Nephron progenitor cell (in vitro differentiated cells): ENCODE results near the gene BICD1.
A peak's percentile ranks its signal among the peaks of the same experiment; 100 is the strongest.

ENCODE experiments used
- DNase-seq: peaks from one replicate; pipeline ENCODE4 v3.0.0; 2021
- H3K27ac Mint-ChIP-seq: 2 replicates; pipeline ENCODE4 v1.8.0; 2021; ENCODE audit warnings: mild to moderate bottlenecking, moderate library complexity, mixed read lengths
- H3K27me3 Mint-ChIP-seq: 2 replicates; pipeline ENCODE4 v1.8.0; 2021; ENCODE audit warnings: mild to moderate bottlenecking, low read depth, mixed read lengths; ENCODE audit not compliant: poor library complexity
- H3K36me3 Mint-ChIP-seq: 2 replicates; pipeline ENCODE4 v1.8.0; 2021; ENCODE audit warnings: low read depth, mixed read lengths
- H3K4me1 Mint-ChIP-seq: 2 replicates; pipeline ENCODE4 v1.8.0; 2021; ENCODE audit warnings: mixed read lengths
- H3K4me3 Mint-ChIP-seq: 2 replicates; pipeline ENCODE4 v1.8.0; 2021; ENCODE audit warnings: mild to moderate bottlenecking, moderate library complexity, mixed read lengths
- H3K9me3 Mint-ChIP-seq: 2 replicates; pipeline ENCODE4 v1.8.0; 2021; ENCODE audit warnings: mild to moderate bottlenecking, moderate library complexity, mixed read lengths
- CTCF ChIP-seq: fragments of 200-600 bp; sonication (generic); IDR thresholded peaks from 2 replicates; pipeline ENCODE4 v1.5.0; 2021; ENCODE audit warnings: antibody characterized with exemption

Gene BICD1

GRCh38 chr12:32285489-32285888 lies 178.8 kb downstream of the BICD1 start:
- peaks cover 17% of the 10 kb centered on the region for H3K9me3 Mint-ChIP-seq
- H3K27me3 Mint-ChIP-seq, result no peaks in the 10 kb centered on the region
- TF ChIP-seq CTCF, result no peak
- peak overlapping the region; percentile 92 for H3K27ac Mint-ChIP-seq
- peaks cover 19% of the 10 kb centered on the region for H3K4me1 Mint-ChIP-seq
- H3K4me3 Mint-ChIP-seq, result no peak overlapping the region
- H3K36me3 Mint-ChIP-seq, result peaks cover 13% of the 10 kb centered on the region
- DNase-seq, result no peak

GRCh38 chr12:32290411-32290810 lies 183.8 kb downstream of the BICD1 start:
- Mint-ChIP-seq H3K4me3 (no peak overlapping the region), H3K27ac (peak overlapping the region; percentile 80), H3K4me1 (peaks cover 25% of the 10 kb centered on the region)

GRCh38 chr12:32292151-32292550 lies 185.5 kb downstream of the BICD1 start:
- DNase-seq, result no peak
- Mint-ChIP-seq H3K4me3 (no peak overlapping the region), H3K36me3 (peaks cover 29% of the 10 kb centered on the region), H3K4me1 (peaks cover 25% of the 10 kb centered on the region), H3K9me3 (peaks cover 8% of the 10 kb centered on the region), H3K27ac (peak overlapping the region; percentile 20), H3K27me3 (no peaks in the 10 kb centered on the region)
- TF ChIP-seq CTCF, result no peak

More at GRCh38 chr12:32290411-32290810, 183.8 kb downstream of the BICD1 start:
- no peak for DNase-seq
- H3K36me3 Mint-ChIP-seq, result peaks cover 29% of the 10 kb centered on the region
- TF ChIP-seq CTCF, result no peak
- no peaks in the 10 kb centered on the region for H3K27me3 Mint-ChIP-seq
- peaks cover 8% of the 10 kb centered on the region for H3K9me3 Mint-ChIP-seq

- Mint-ChIP-seq H3K4me3 (no peak overlapping the region), H3K36me3 (peaks cover 26% of the 10 kb centered on the region), H3K27me3 (no peaks in the 10 kb centered on the region), H3K4me1 (peaks cover 25% of the 10 kb centered on the region), H3K27ac (no peak overlapping the region), H3K9me3 (peaks cover 5% of the 10 kb centered on the region)
- DNase-seq, result no peak
- TF ChIP-seq CTCF, result peak; percentile 9
Measured at GRCh38 chr12:32293808-32294419, 187.3 kb downstream of the BICD1 start.

- Mint-ChIP-seq H3K9me3 (peaks cover 9% of the 10 kb centered on the region), H3K4me3 (no peak overlapping the region), H3K36me3 (peaks cover 41% of the 10 kb centered on the region), H3K27ac (peak overlapping the region; percentile 81), H3K27me3 (no peaks in the 10 kb centered on the region), H3K4me1 (peaks cover 26% of the 10 kb centered on the region)
- DNase-seq, result no peak
- no peak for TF ChIP-seq CTCF
Measured at GRCh38 chr12:32296567-32296966, 189.9 kb downstream of the BICD1 start.

- H3K4me1 Mint-ChIP-seq, result peaks cover 18% of the 10 kb centered on the region
- no peak for DNase-seq
- no peaks in the 10 kb centered on the region for H3K27me3 Mint-ChIP-seq
- peak overlapping the region; percentile 93 for H3K27ac Mint-ChIP-seq
- no peak for TF ChIP-seq CTCF
- H3K4me3 Mint-ChIP-seq, result no peak overlapping the region
- H3K36me3 Mint-ChIP-seq, result peaks cover 48% of the 10 kb centered on the region
- peaks cover 9% of the 10 kb centered on the region for H3K9me3 Mint-ChIP-seq
Measured at GRCh38 chr12:32298917-32299316, 192.3 kb downstream of the BICD1 start.
